Astrocyte (in vitro differentiated cells and primary cell): ENCODE measurements around the gene PELI2. TPM values are rescaled to one million over a fixed set of nuclear protein-coding genes. Genes with fewer than 3 reads are reported as not detected.
A peak's percentile ranks its signal among the peaks of the same experiment; 100 is the strongest.

Experiments used
- DNase-seq: peaks from one replicate; pipeline ENCODE4 v3.0.0-alpha.2; 2010; ENCODE audit warnings: low read depth
- FAIRE-seq: peaks from 2 replicates; lab custom pipeline; 2011; peaks lifted over from hg19 to GRCh38; lab: Jason Lieb, UNC
- H2AFZ ChIP-seq: 2 replicates; pipeline ENCODE4 v1.6.0; 2012; ENCODE audit warnings: low read depth, low read length, inconsistent platforms
- H3K27ac ChIP-seq: 2 replicates; pipeline ENCODE4 v1.5.1; 2011; ENCODE audit warnings: low read depth, low read length, inconsistent platforms
- H3K27me3 ChIP-seq: 2 replicates; pipeline ENCODE4 v1.6.0; 2011; ENCODE audit warnings: low read length, inconsistent platforms; ENCODE audit not compliant: insufficient read depth
- H3K36me3 ChIP-seq: 2 replicates; pipeline ENCODE4 v1.5.1; 2011; ENCODE audit warnings: low read length, inconsistent platforms; ENCODE audit not compliant: insufficient read depth
- H3K4me1 ChIP-seq: 2 replicates; pipeline ENCODE4 v1.5.1; 2011; ENCODE audit warnings: low read length, inconsistent platforms; ENCODE audit not compliant: insufficient read depth
- H3K4me2 ChIP-seq: 2 replicates; pipeline ENCODE4 v1.6.0; 2012; ENCODE audit warnings: low read length, inconsistent platforms
- H3K4me3 ChIP-seq: 2 replicates; pipeline ENCODE4 v1.5.1; 2011; ENCODE audit warnings: low read depth, mild to moderate bottlenecking, low read length, inconsistent platforms; ENCODE audit not compliant: insufficient read depth
- H3K79me2 ChIP-seq: 2 replicates; pipeline ENCODE4 v1.6.0; 2012; ENCODE audit warnings: mild to moderate bottlenecking, low read length, inconsistent platforms; ENCODE audit not compliant: insufficient read depth
- H3K9ac ChIP-seq: 2 replicates; pipeline ENCODE4 v1.6.0; 2012; ENCODE audit warnings: mild to moderate bottlenecking, low read length, inconsistent platforms
- H3K9me3 ChIP-seq: 2 replicates; pipeline ENCODE4 v1.5.1; 2012; ENCODE audit warnings: low read depth, mild to moderate bottlenecking, low read length, inconsistent platforms; ENCODE audit not compliant: insufficient read depth
- H4K20me1 ChIP-seq: 2 replicates; pipeline ENCODE4 v1.6.0; 2012; ENCODE audit warnings: low read length, inconsistent platforms; ENCODE audit not compliant: insufficient read depth
- H3K27ac Mint-ChIP-seq: one replicate; pipeline ENCODE4 v1.8.0; 2021; ENCODE audit warnings: mild to moderate bottlenecking, mixed read lengths; ENCODE audit not compliant: unreplicated experiment
- H3K27me3 Mint-ChIP-seq: one replicate; pipeline ENCODE4 v1.8.0; 2021; ENCODE audit warnings: low read depth, mixed read lengths; ENCODE audit not compliant: unreplicated experiment
- H3K36me3 Mint-ChIP-seq: one replicate; pipeline ENCODE4 v1.8.0; 2021; ENCODE audit warnings: low read depth, mixed read lengths; ENCODE audit not compliant: unreplicated experiment
- H3K4me1 Mint-ChIP-seq: one replicate; pipeline ENCODE4 v1.8.0; 2021; ENCODE audit warnings: low read depth, mixed read lengths; ENCODE audit not compliant: unreplicated experiment
- H3K4me3 Mint-ChIP-seq: one replicate; pipeline ENCODE4 v1.8.0; 2021; ENCODE audit warnings: mild to moderate bottlenecking, moderate library complexity, mixed read lengths; ENCODE audit not compliant: unreplicated experiment
- H3K9me3 Mint-ChIP-seq: one replicate; pipeline ENCODE4 v1.8.0; 2021; ENCODE audit warnings: mild to moderate bottlenecking, mixed read lengths; ENCODE audit not compliant: unreplicated experiment
- CTCF ChIP-seq: IDR thresholded peaks from 2 replicates; pipeline ENCODE4 v1.5.1; 2011; ENCODE audit warnings: low read depth, mild to moderate bottlenecking, inconsistent platforms, low read length, moderate library complexity; ENCODE audit not compliant: insufficient read depth
- EZH2 ChIP-seq: IDR thresholded peaks from 2 replicates; pipeline ENCODE4 v1.6.1; 2012; ENCODE audit warnings: mild to moderate bottlenecking, low read length, inconsistent platforms; ENCODE audit not compliant: insufficient read depth
- total RNA-seq: library from RNA; stranded (reverse); gene quantifications from 2 replicates; pipeline ENCODE4 v1.2.1, GENCODE V29; 2021

The PELI2 gene
- total RNA-seq, 1 donor from 2014 or later, result 5.3 TPM

DNA sequence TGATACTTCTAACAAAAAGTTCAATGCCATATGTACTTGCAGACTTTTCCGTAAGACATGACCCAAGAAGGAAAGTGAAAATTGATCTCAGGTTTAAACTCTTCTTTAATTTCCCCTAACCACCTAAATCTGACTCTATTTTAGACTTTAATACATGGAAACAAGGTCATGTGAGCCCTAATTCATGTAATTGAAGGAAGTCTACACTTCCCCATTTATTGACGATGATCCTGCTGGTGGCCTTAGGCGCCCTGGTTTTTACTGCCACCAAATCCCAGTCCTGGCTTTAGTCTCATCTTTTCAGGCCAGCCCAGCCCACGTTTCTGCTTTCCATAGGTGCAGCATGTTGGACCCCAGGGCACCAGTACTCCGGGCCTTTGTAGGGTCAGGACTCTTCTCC lies 157.9 kb downstream of the PELI2 start:
- Histone ChIP-seq H3K9me3 (no peaks in the 10 kb centered on the region), H2AFZ (no peak overlapping the region), H3K4me3 (no peak overlapping the region), H4K20me1 (no peaks in the 10 kb centered on the region), H3K27me3 (no peaks in the 10 kb centered on the region), H3K9ac (no peak overlapping the region), H3K79me2 (no peaks in the 10 kb centered on the region), H3K4me2 (no peak overlapping the region), H3K36me3 (no peaks in the 10 kb centered on the region), H3K27ac (no peak overlapping the region), H3K4me1 (peaks cover 24% of the 10 kb centered on the region)
- Mint-ChIP-seq H3K9me3 (no peaks in the 10 kb centered on the region), H3K27ac (no peak overlapping the region), H3K36me3 (peaks cover 3% of the 10 kb centered on the region), H3K4me3 (no peak overlapping the region), H3K4me1 (peaks cover 12% of the 10 kb centered on the region), H3K27me3 (no peaks in the 10 kb centered on the region)
- TF ChIP-seq EZH2, result no peak
- no peak for TF ChIP-seq CTCF
- DNase-seq (no peak), FAIRE-seq (no peak)

DNA sequence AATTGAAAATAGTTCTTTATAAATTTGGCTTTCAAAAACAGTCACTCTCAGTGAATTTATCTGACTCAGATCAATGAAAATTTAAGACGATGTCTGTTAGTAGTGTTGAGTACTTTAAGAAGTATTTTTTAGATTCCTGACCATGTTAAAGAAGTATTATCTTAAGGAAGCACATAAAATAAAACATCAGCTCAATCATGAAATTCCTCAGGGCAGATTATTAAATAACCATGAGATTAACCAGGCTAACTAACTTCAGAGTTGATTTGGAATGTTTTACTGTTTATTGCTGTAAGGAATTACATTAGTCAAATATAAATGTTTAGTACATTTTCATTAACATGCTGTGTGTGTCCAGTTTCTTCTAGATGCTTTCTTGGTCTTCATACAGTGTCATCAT lies 160.2 kb downstream of the PELI2 start:
- Histone ChIP-seq H3K27ac (no peak overlapping the region), H3K9me3 (no peaks in the 10 kb centered on the region), H3K9ac (no peak overlapping the region), H3K36me3 (no peaks in the 10 kb centered on the region), H3K4me2 (no peak overlapping the region), H3K27me3 (no peaks in the 10 kb centered on the region), H3K4me1 (peaks cover 3% of the 10 kb centered on the region), H3K4me3 (no peak overlapping the region), H3K79me2 (no peaks in the 10 kb centered on the region), H2AFZ (no peak overlapping the region), H4K20me1 (no peaks in the 10 kb centered on the region)
- Mint-ChIP-seq H3K27ac (no peak overlapping the region), H3K4me3 (no peak overlapping the region), H3K4me1 (peaks cover 2% of the 10 kb centered on the region), H3K27me3 (no peaks in the 10 kb centered on the region), H3K9me3 (no peaks in the 10 kb centered on the region), H3K36me3 (peaks cover 3% of the 10 kb centered on the region)
- DNase-seq (no peak), FAIRE-seq (no peak)
- TF ChIP-seq EZH2 (no peak), CTCF (no peak)

DNA sequence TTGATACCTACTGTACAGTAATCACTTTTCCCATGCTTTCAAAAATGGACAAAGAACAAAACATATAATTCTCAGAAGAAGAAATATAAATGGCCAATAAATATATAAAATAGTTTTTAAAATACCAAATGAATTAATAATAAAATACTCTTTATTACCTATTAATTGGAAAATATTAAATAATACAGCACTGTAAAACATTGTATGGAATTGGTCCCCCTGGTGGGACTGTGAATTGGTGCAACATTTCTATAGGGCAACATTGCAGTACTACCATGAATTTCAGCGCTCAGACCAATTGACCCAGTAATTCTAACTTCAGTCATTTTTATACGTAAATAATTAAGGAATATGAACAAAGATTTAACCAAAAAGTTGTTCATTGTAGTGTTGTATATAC lies 162.6 kb downstream of the PELI2 start:
- Histone ChIP-seq H3K79me2 (no peaks in the 10 kb centered on the region), H3K4me1 (no peaks in the 10 kb centered on the region), H3K4me3 (no peak overlapping the region), H3K4me2 (no peak overlapping the region), H3K9ac (no peak overlapping the region), H3K27ac (no peak overlapping the region), H3K36me3 (no peaks in the 10 kb centered on the region), H4K20me1 (no peaks in the 10 kb centered on the region), H2AFZ (no peak overlapping the region), H3K9me3 (no peaks in the 10 kb centered on the region), H3K27me3 (no peaks in the 10 kb centered on the region)
- Mint-ChIP-seq H3K4me1 (no peaks in the 10 kb centered on the region), H3K9me3 (no peaks in the 10 kb centered on the region), H3K36me3 (peaks cover 3% of the 10 kb centered on the region), H3K27ac (no peak overlapping the region), H3K27me3 (no peaks in the 10 kb centered on the region), H3K4me3 (no peak overlapping the region)
- FAIRE-seq (no peak), DNase-seq (no peak)
- no peak for TF ChIP-seq EZH2
- TF ChIP-seq CTCF, result peak; percentile 11
